ENCODE measurements around the gene TAF5L.
A peak's percentile ranks its signal among the peaks of the same experiment; 100 is the strongest.
"Not testable (repeated sequence)": the region's sequence is repeated elsewhere in the genome, so short reads cannot be mapped to it uniquely, and the experiment has no call there.

Gene TAF5L

GRCh38 chr1:229600229-229600628, 25.7 kb downstream of the TAF5L start:
- no peak for DNase-seq

GRCh38 chr1:229599218-229599954, 26.5 kb downstream of the TAF5L start:
- no peak for DNase-seq

GRCh38 chr1:229597877-229598276, 28.0 kb downstream of the TAF5L start:
- no peak for DNase-seq

GRCh38 chr1:229596925-229597699, 28.8 kb downstream of the TAF5L start:
- no peak for DNase-seq

GRCh38 chr1:229595876-229596275, 30.0 kb downstream of the TAF5L start:
- not testable (repeated sequence) for DNase-seq

GRCh38 chr1:229594227-229595008, 31.5 kb downstream of the TAF5L start:
- DNase-seq = no peak

GRCh38 chr1:229593800-229594199, 32.1 kb downstream of the TAF5L start:
- DNase-seq = no peak

- no peak for DNase-seq
Observed at GRCh38 chr1:229590119-229590518, 35.8 kb downstream of the TAF5L start.

GRCh38 chr1:229585338-229585737, 40.6 kb downstream of the TAF5L start:
- DNase-seq = no peak

GRCh38 chr1:229582715-229583114, 43.2 kb downstream of the TAF5L start:
- no peak for DNase-seq

GRCh38 chr1:229582011-229582694, 43.8 kb downstream of the TAF5L start:
- DNase-seq = no peak

GRCh38 chr1:229581485-229581884, 44.4 kb downstream of the TAF5L start:
- DNase-seq = no peak

GRCh38 chr1:229579059-229579673, 46.8 kb downstream of the TAF5L start:
- DNase-seq = peak; percentile 77

- DNase-seq = no peak
Observed at GRCh38 chr1:229578168-229579058, 47.5 kb downstream of the TAF5L start.

GRCh38 chr1:229574679-229575442, 51.1 kb downstream of the TAF5L start:
- DNase-seq = no peak

GRCh38 chr1:229572286-229572685, 53.6 kb downstream of the TAF5L start:
- no peak for DNase-seq

- no peak for DNase-seq
Observed at GRCh38 chr1:229570891-229571516, 54.9 kb downstream of the TAF5L start.

- DNase-seq = no peak
Observed at GRCh38 chr1:229570305-229570704, 55.6 kb downstream of the TAF5L start.

GRCh38 chr1:229567109-229567868, 58.6 kb downstream of the TAF5L start:
- DNase-seq = no peak

Data from right forelimb (tissue), 1 donor.